ENCODE data around the gene WDR83. TPM values are rescaled to one million over a fixed set of nuclear protein-coding genes. Genes with fewer than 3 reads are reported as not detected.

WDR83 gene
- total and polyA plus RNA-seq, 2 experiments from 2014 or later = 9.1 to 19.5 TPM

- Histone ChIP-seq H3K27me3 (no peaks in the 10 kb centered on the region), H3K4me1 (ENCODE audit: insufficient read depth) (no peaks in the 10 kb centered on the region), H3K4me2 (no peak overlapping the region), H2AFZ (no peak overlapping the region), H3K27ac (no peak overlapping the region), H3K79me2 (no peaks in the 10 kb centered on the region), H3K9me2 (replicated peaks; ENCODE audit: insufficient read depth) (no peaks in the 10 kb centered on the region), H3K36me3 (replicated peaks; ENCODE audit: insufficient read depth, low read depth) (no peaks in the 10 kb centered on the region), H3K9me3 (ENCODE audit: low read depth) (no peaks in the 10 kb centered on the region), H4K20me1 (ENCODE audit: insufficient read depth, poor library complexity, severe bottlenecking) (no peaks in the 10 kb centered on the region), H3K4me3 (no peak overlapping the region)
- WGBS (ENCODE audit: low lambda C conversion rate, missing lambda C conversion rate) = 91% methylated on average over 28 of the region's 50 CpGs
- TF ChIP-seq CTCF (IDR thresholded peaks at IDR 0.05; ENCODE audit: poor library complexity) (no peak), EZH2 (IDR thresholded peaks at IDR 0.05; ENCODE audit: borderline replicate concordance) (no peak), EZH2phosphoT487 (IDR thresholded peaks at IDR 0.05; ENCODE audit: low read depth, severe bottlenecking, unreplicated experiment) (no peak)
- DNase-seq (ENCODE audit: low spot score) = no peak
Observed at GRCh38 chr19:12656899-12657571, 9.6 kb upstream of the WDR83 start.

GRCh38 chr19:12657966-12658365 lies 8.6 kb upstream of the WDR83 start:
- Histone ChIP-seq H3K36me3 (replicated peaks; ENCODE audit: insufficient read depth, low read depth) (no peaks in the 10 kb centered on the region), H3K79me2 (no peaks in the 10 kb centered on the region), H4K20me1 (ENCODE audit: insufficient read depth, poor library complexity, severe bottlenecking) (no peaks in the 10 kb centered on the region), H3K9me2 (replicated peaks; ENCODE audit: insufficient read depth) (no peaks in the 10 kb centered on the region), H3K4me1 (ENCODE audit: insufficient read depth) (no peaks in the 10 kb centered on the region), H3K27me3 (no peaks in the 10 kb centered on the region), H3K9me3 (ENCODE audit: low read depth) (no peaks in the 10 kb centered on the region), H3K27ac (no peak overlapping the region), H2AFZ (no peak overlapping the region), H3K4me2 (no peak overlapping the region), H3K4me3 (no peak overlapping the region)
- WGBS (ENCODE audit: low lambda C conversion rate, missing lambda C conversion rate) = over 99% methylated on average over 18 of the region's 22 CpGs
- DNase-seq (ENCODE audit: low spot score) = no peak
- TF ChIP-seq CTCF (IDR thresholded peaks at IDR 0.05; ENCODE audit: poor library complexity) (no peak), EZH2phosphoT487 (IDR thresholded peaks at IDR 0.05; ENCODE audit: low read depth, severe bottlenecking, unreplicated experiment) (no peak), EZH2 (IDR thresholded peaks at IDR 0.05; ENCODE audit: borderline replicate concordance) (no peak)

GRCh38 chr19:12660980-12661379 lies 5.6 kb upstream of the WDR83 start:
- Histone ChIP-seq H3K79me2 (peaks cover 6% of the 10 kb centered on the region), H3K4me3 (no peak overlapping the region), H3K9me3 (ENCODE audit: low read depth) (no peaks in the 10 kb centered on the region), H3K4me1 (ENCODE audit: insufficient read depth) (no peaks in the 10 kb centered on the region), H4K20me1 (ENCODE audit: insufficient read depth, poor library complexity, severe bottlenecking) (no peaks in the 10 kb centered on the region), H3K36me3 (replicated peaks; ENCODE audit: insufficient read depth, low read depth) (no peaks in the 10 kb centered on the region), H3K9me2 (replicated peaks; ENCODE audit: insufficient read depth) (no peaks in the 10 kb centered on the region), H3K27ac (no peak overlapping the region), H3K27me3 (no peaks in the 10 kb centered on the region), H3K4me2 (no peak overlapping the region), H2AFZ (no peak overlapping the region)
- no peak for DNase-seq (ENCODE audit: low spot score)
- WGBS (ENCODE audit: low lambda C conversion rate, missing lambda C conversion rate) = 94% methylated on average over 12 of the region's 12 CpGs
- TF ChIP-seq EZH2 (IDR thresholded peaks at IDR 0.05; ENCODE audit: borderline replicate concordance) (no peak), CTCF (IDR thresholded peaks at IDR 0.05; ENCODE audit: poor library complexity) (no peak), EZH2phosphoT487 (IDR thresholded peaks at IDR 0.05; ENCODE audit: low read depth, severe bottlenecking, unreplicated experiment) (no peak)

All from hepatocyte (in vitro differentiated cells).